Neural cell (in vitro differentiated cells): ENCODE data around the gene TMEM43. TPM values are rescaled to one million over a fixed set of nuclear protein-coding genes. Genes with fewer than 3 reads are reported as not detected.

Experiments used
- H2AFZ ChIP-seq: fragments of 200-600, 300-800 bp; sonication (generic), shearing (Covaris generic); 2 replicates; pipeline ENCODE4 v1.6.0; 2014; ENCODE audit warnings: low read depth, mild to moderate bottlenecking, antibody characterized with exemption, low read length, moderate library complexity
- H3F3A ChIP-seq: fragments of 200-600 bp; shearing (Covaris generic); 2 replicates; pipeline ENCODE4 v1.6.1; 2016; ENCODE audit warnings: mild to moderate bottlenecking, moderate library complexity, mixed read lengths, antibody characterized with exemption, low read length; ENCODE audit not compliant: insufficient read depth, poor library complexity, severe bottlenecking
- H3K27ac ChIP-seq: fragments of 200-600, 300-800 bp; sonication (generic), shearing (Covaris generic); 2 replicates; pipeline ENCODE4 v1.5.1; 2014; ENCODE audit warnings: mild to moderate bottlenecking, low read length, moderate library complexity
- H3K27me3 ChIP-seq: fragments of 300-800, 200-600 bp; sonication (generic), shearing (Covaris generic); 2 replicates; pipeline ENCODE4 v1.6.0; 2014; ENCODE audit warnings: mild to moderate bottlenecking, low read depth, low read length, moderate library complexity; ENCODE audit not compliant: insufficient read depth
- H3K36me3 ChIP-seq: fragments of 300-800, 200-600 bp; sonication (generic), shearing (Covaris generic); 2 replicates; pipeline ENCODE4 v1.5.1; 2014; ENCODE audit warnings: mild to moderate bottlenecking, antibody characterized with exemption, low read length, moderate library complexity; ENCODE audit not compliant: insufficient read depth
- H3K4me2 ChIP-seq: fragments of 300-800, 200-600 bp; sonication (generic), shearing (Covaris generic); 2 replicates; pipeline ENCODE4 v1.6.0; 2014; ENCODE audit warnings: mild to moderate bottlenecking, low read length
- H3K4me3 ChIP-seq: fragments of 300-800, 200-600 bp; sonication (generic), shearing (Covaris generic); 2 replicates; pipeline ENCODE4 v1.5.1; 2014; ENCODE audit warnings: mild to moderate bottlenecking, low read length, moderate library complexity
- H3K79me2 ChIP-seq: fragments of 200-600 bp; shearing (Covaris generic); replicated peaks from 2 replicates; pipeline ENCODE4 v1.6.0; 2014; ENCODE audit warnings: mild to moderate bottlenecking, low read length, moderate library complexity; ENCODE audit not compliant: insufficient read depth
- H3K9ac ChIP-seq: fragments of 300-800, 200-600 bp; sonication (generic), shearing (Covaris generic); 2 replicates; pipeline ENCODE4 v1.6.1; 2016; ENCODE audit warnings: mild to moderate bottlenecking, low read length, mixed read lengths
- H3K9me2 ChIP-seq: fragments of 200-600 bp; shearing (Covaris generic); 2 replicates; pipeline ENCODE4 v1.6.1; 2016; ENCODE audit warnings: mild to moderate bottlenecking, low read length, mixed read lengths; ENCODE audit not compliant: insufficient read depth
- H3K9me3 ChIP-seq: fragments of 200-600, 300-800 bp; sonication (generic), shearing (Covaris generic); 2 replicates; pipeline ENCODE4 v1.6.1; 2016; ENCODE audit warnings: mild to moderate bottlenecking, mixed run types, low read length, moderate library complexity, mixed read lengths
- H4K20me1 ChIP-seq: fragments of 200-600 bp; shearing (Covaris generic); 2 replicates; pipeline ENCODE4 v1.6.1; 2016; ENCODE audit warnings: mild to moderate bottlenecking, mixed run types; ENCODE audit not compliant: insufficient read depth
- CTCF ChIP-seq: fragments of 450-650 bp; IDR thresholded peaks from 2 replicates; pipeline ENCODE4 v1.5.1; 2014; ENCODE audit warnings: antibody characterized with exemption, mild to moderate bottlenecking, moderate library complexity; ENCODE audit not compliant: poor library complexity, severe bottlenecking
- EP300 ChIP-seq: fragments of 450-650 bp; conservative IDR thresholded peaks from 2 replicates; pipeline ENCODE4 v1.6.1; 2014; ENCODE audit warnings: antibody characterized with exemption, mild to moderate bottlenecking, moderate library complexity; ENCODE audit not compliant: poor library complexity, severe bottlenecking
- EZH2 ChIP-seq: fragments of 200-600, 300-800 bp; shearing (Covaris generic), sonication (generic); IDR thresholded peaks from 2 replicates; pipeline ENCODE4 v1.6.1; 2014; ENCODE audit warnings: antibody characterized with exemption, low read length, borderline replicate concordance, mild to moderate bottlenecking; ENCODE audit not compliant: insufficient read depth, poor library complexity, severe bottlenecking
- MXI1 ChIP-seq: fragments of 450-650 bp; conservative IDR thresholded peaks from 2 replicates; pipeline ENCODE4 v1.6.1; 2014; ENCODE audit warnings: antibody characterized with exemption, mild to moderate bottlenecking; ENCODE audit not compliant: poor library complexity, severe bottlenecking
- POLR2AphosphoS5 ChIP-seq: IDR thresholded peaks from 2 replicates; pipeline ENCODE4 v1.6.1; 2012
- RAD21 ChIP-seq: fragments of 450-650 bp; conservative IDR thresholded peaks from 2 replicates; pipeline ENCODE4 v1.6.1; 2014; ENCODE audit warnings: antibody characterized with exemption, mild to moderate bottlenecking, moderate library complexity
- REST ChIP-seq: IDR thresholded peaks from 2 replicates; pipeline ENCODE4 v1.6.1; 2012; ENCODE audit warnings: borderline replicate concordance
- SMC3 ChIP-seq: fragments of 450-650 bp; conservative IDR thresholded peaks from 2 replicates; pipeline ENCODE4 v1.6.1; 2014; ENCODE audit warnings: antibody characterized with exemption, mild to moderate bottlenecking, moderate library complexity; ENCODE audit not compliant: poor library complexity
- TAF1 ChIP-seq: IDR thresholded peaks from 2 replicates; pipeline ENCODE4 v1.6.1; 2012; ENCODE audit warnings: low read depth
- polyA plus RNA-seq: library from polyadenylated mRNA; depleted of rRNA; stranded (reverse); fragments of >200 nt; gene quantifications from 2 replicates; pipeline ENCODE4 v1.2.3, GENCODE V29; 2014

TMEM43 gene
- polyA plus RNA-seq, 1 donor from 2014 or later, result 61.3 TPM

- peaks cover 43% of the 10 kb centered on the region for H3K36me3 ChIP-seq
- H3K27me3 ChIP-seq, result no peaks in the 10 kb centered on the region
- H3K9me3 ChIP-seq, result peaks cover 3% of the 10 kb centered on the region
- H3K79me2 ChIP-seq, result no peaks in the 10 kb centered on the region
- H3K27ac ChIP-seq, result no peak overlapping the region
- no peaks in the 10 kb centered on the region for H4K20me1 ChIP-seq
- no peak overlapping the region for H2AFZ ChIP-seq
- TF ChIP-seq RAD21, result no peak
- no peak for TF ChIP-seq POLR2AphosphoS5
- no peak for TF ChIP-seq SMC3
- TF ChIP-seq CTCF, result no peak
- no peak for TF ChIP-seq EZH2
- TF ChIP-seq EP300, result no peak
- no peak for TF ChIP-seq MXI1
- no peak for TF ChIP-seq TAF1
- no peak for TF ChIP-seq REST
- H3K4me3 ChIP-seq, result no peak overlapping the region
- no peak overlapping the region for H3K9ac ChIP-seq
- no peak overlapping the region for H3K4me2 ChIP-seq
- H3F3A ChIP-seq, result no peaks in the 10 kb centered on the region
- H3K9me2 ChIP-seq, result no peaks in the 10 kb centered on the region
Observed at GRCh38 chr3:14161282-14161681, 36.4 kb downstream of the TMEM43 start.

- Histone ChIP-seq H3K27ac (no peak overlapping the region), H3K4me2 (no peak overlapping the region), H3K4me3 (no peak overlapping the region), H3K9me2 (no peaks in the 10 kb centered on the region), H3K36me3 (peaks cover 43% of the 10 kb centered on the region), H3K9me3 (peaks cover 3% of the 10 kb centered on the region), H3F3A (no peaks in the 10 kb centered on the region), H3K79me2 (no peaks in the 10 kb centered on the region), H4K20me1 (no peaks in the 10 kb centered on the region), H3K27me3 (no peaks in the 10 kb centered on the region), H2AFZ (no peak overlapping the region), H3K9ac (no peak overlapping the region)
- TF ChIP-seq EZH2, result no peak
- TF ChIP-seq EP300, result no peak
- TF ChIP-seq RAD21, result no peak
- TF ChIP-seq CTCF, result no peak
- TF ChIP-seq REST, result no peak
- no peak for TF ChIP-seq TAF1
- TF ChIP-seq POLR2AphosphoS5, result no peak
- TF ChIP-seq SMC3, result no peak
- no peak for TF ChIP-seq MXI1
Observed at GRCh38 chr3:14162178-14162577, 37.3 kb downstream of the TMEM43 start.
